Activated CD4-positive, alpha-beta memory T cell treated with anti-CD3 and anti-CD28 coated beads for 36 hours (primary cell): Measurements from ENCODE around the gene CAMK1D. TPM values are rescaled to one million over a fixed set of nuclear protein-coding genes. Genes with fewer than 3 reads are reported as not detected.

Experiments used
- CTCF ChIA-PET: fragments of 350-600 bp; sonication (Branson Sonifier 250); formaldehyde crosslinking; loops from one replicate; lab custom pipeline; 2021; ENCODE audit warnings: antibody characterized with exemption, inconsistent platforms; lab: Charles Lee
- POLR2A ChIA-PET: fragments of 350-600 bp; sonication (Branson Sonifier 250); formaldehyde crosslinking; loops from one replicate; lab custom pipeline; 2021; ENCODE audit warnings: antibody characterized with exemption; lab: Charles Lee
- DNase-seq: peaks from one replicate; pipeline ENCODE4 v3.0.0-alpha.2; 2020
- H3K27ac Mint-ChIP-seq: one replicate; pipeline ENCODE4 v1.8.0; 2021; ENCODE audit warnings: mixed read lengths
- H3K27me3 Mint-ChIP-seq: one replicate; pipeline ENCODE4 v1.8.0; 2021; ENCODE audit warnings: mixed read lengths
- H3K36me3 Mint-ChIP-seq: one replicate; pipeline ENCODE4 v1.8.0; 2021; ENCODE audit warnings: mixed read lengths
- H3K4me1 Mint-ChIP-seq: one replicate; pipeline ENCODE4 v1.8.0; 2021; ENCODE audit warnings: low read depth, mixed read lengths
- H3K4me3 Mint-ChIP-seq: one replicate; pipeline ENCODE4 v1.8.0; 2021; ENCODE audit warnings: mild to moderate bottlenecking, mixed read lengths
- H3K9me3 Mint-ChIP-seq: one replicate; pipeline ENCODE4 v1.8.0; 2021; ENCODE audit warnings: mixed read lengths
- intact Hi-C: fragments of 100-400 bp; cut with micrococcal nuclease; formaldehyde crosslinking; loops from one replicate; pipeline ENCODE4 v1.15.1; 2023
- total RNA-seq, 2 experiments: library from RNA; stranded (reverse); gene quantifications; one replicate each; pipeline ENCODE4 v1.2.3, GENCODE V29; 2021

CAMK1D gene
- total RNA-seq, 2 experiments from 2014 or later: 17.7 to 17.9 TPM

DNA sequence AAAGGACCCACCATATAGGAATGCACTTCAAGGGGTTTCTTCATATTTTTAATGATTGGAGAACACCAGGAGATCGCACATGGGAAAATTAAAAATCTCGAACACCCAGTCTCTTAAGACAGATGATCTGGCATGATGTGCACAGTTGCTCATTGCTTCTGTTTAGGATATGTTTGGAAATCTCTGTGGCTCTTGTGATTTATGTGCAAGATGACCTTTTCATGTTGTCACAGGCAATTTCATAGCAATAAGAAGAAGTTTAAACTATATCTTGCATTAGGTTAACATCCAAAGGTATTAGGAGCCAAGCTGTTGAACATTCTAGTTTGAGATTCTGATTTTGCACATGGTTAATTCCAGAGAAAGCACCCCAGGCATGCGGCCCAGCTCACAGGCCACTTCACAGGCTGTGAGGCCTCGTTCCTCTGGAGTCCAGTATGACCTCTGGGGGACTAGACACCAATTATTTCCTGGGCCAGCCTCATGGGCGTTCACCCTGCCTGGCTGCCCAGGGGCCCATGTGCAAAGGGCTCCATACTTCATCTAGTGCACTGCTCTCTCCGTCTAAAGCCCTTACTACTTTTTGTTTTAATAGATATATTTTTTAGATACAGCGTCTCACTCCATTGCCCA, 28.4 kb downstream of the CAMK1D start:
- Mint-ChIP-seq H3K27ac (no peak overlapping the region), H3K27me3 (no peaks in the 10 kb centered on the region), H3K36me3 (no peaks in the 10 kb centered on the region), H3K4me1 (peaks cover 22% of the 10 kb centered on the region), H3K9me3 (no peaks in the 10 kb centered on the region), H3K4me3 (no peak overlapping the region)
- intact Hi-C loops: no loop called here
- POLR2A ChIA-PET: no interaction called here
- CTCF ChIA-PET: interaction anchor here (0.6 to 0.7 kb wide), 2 partner anchors 11 to 526 kb away, joined by 3 to 5 read pairs; no protein-coding TSS in a partner anchor
- DNase-seq: no peak

DNA sequence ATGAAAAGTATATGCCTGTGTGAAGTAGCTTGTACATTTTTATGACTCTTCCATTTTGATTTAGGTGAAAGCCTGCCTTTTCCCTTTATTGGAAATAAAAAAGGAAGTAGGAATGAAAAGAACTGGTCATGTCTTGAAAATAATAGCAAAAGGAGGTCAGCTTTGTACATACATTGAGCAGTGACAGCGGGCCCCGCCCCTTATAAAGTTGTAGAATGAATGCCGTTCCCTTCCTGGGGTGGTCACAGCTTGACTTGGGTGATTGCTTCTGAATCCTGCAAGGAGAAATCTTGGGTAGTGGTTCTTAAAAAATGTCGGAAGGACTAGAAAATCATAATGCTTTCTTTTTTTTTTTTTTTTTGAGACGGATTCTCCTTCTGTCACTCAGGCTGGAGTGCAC, 31.7 kb downstream of the CAMK1D start:
- CTCF ChIA-PET: interaction anchor here (1.3 kb wide), 1 partner anchor 22 kb away, joined by 3 read pairs; no protein-coding TSS in a partner anchor
- no peak for DNase-seq
- H3K27me3 Mint-ChIP-seq: no peaks in the 10 kb centered on the region
- intact Hi-C loops: loop anchor here (1.0 kb wide), 1 partner anchor 38 kb away; no protein-coding TSS in a partner anchor
- H3K9me3 Mint-ChIP-seq: peaks cover 14% of the 10 kb centered on the region
- H3K36me3 Mint-ChIP-seq: peaks cover 2% of the 10 kb centered on the region
- no peak overlapping the region for H3K4me3 Mint-ChIP-seq
- H3K27ac Mint-ChIP-seq: peak overlapping the region; percentile 86
- POLR2A ChIA-PET: interaction anchor here (1.0 to 1.3 kb wide), 3 partner anchors 31 to 39 kb away, joined by 3 to 4 read pairs (median 3); no protein-coding TSS in a partner anchor
- H3K4me1 Mint-ChIP-seq: peaks cover 24% of the 10 kb centered on the region

DNA sequence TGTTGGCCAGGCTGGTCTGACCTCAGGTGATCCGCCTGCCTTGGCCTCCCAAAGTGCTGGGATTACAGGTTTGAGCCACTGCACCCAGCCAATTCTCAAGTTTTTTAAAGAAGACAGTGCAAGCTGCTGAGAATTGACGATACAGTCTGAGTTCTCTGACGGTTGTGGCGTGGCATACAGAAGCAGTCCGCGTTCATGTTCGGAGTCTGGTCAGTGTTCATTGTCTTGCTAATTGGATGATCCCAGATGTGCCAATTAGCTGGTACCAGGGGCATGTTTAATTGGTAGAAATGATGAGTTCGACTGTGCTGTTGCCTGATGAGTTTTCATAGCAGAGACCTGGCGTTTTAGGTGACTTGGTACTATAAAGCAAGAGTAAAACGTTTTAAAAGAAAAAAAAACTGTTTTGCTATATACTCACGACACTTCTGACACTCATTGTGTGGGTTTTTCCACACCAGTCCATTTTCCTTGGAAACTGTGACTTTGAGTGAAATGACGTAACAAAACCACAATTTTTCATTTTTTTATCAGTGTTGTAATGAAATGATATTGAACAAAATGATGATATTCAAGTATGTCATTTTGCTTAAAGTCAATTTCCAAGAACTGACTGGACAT, 32.3 kb downstream of the CAMK1D start:
- Mint-ChIP-seq H3K27me3 (no peaks in the 10 kb centered on the region), H3K36me3 (peaks cover 2% of the 10 kb centered on the region), H3K4me3 (peak overlapping the region; percentile 12), H3K4me1 (peaks cover 24% of the 10 kb centered on the region), H3K27ac (peak overlapping the region; percentile 86), H3K9me3 (peaks cover 14% of the 10 kb centered on the region)
- ChIA-PET CTCF (interaction anchor here (0.6 to 1.4 kb wide), 5 partner anchors 23 to 329 kb away, joined by 3 to 4 read pairs (median 3); no protein-coding TSS in a partner anchor), POLR2A (interaction anchor here (1.0 to 1.3 kb wide), 3 partner anchors 32 to 37 kb away, joined by 3 to 6 read pairs (median 4); no protein-coding TSS in a partner anchor)
- intact Hi-C loops: loop anchor here (1.0 to 2.0 kb wide), 2 partner anchors 38 to 67 kb away; no protein-coding TSS in a partner anchor
- no peak for DNase-seq

DNA sequence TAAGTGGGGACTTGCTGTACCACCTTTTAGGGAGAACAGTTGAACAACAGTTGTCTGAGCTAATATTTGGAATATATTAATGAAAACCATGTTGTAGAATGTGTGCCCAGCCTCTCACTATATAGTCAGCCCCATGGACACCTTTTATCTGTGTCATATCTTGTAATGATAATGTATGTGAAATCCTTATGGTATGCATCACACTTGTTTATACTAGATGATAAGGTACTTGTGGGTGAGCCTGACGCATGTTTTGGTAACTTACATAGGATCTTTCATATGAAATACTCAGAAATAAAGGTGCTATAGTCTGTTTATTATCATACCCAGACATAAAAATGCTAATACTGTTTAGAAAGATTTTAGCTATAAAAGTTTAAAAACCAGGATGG, 32.8 kb downstream of the CAMK1D start:
- peaks cover 14% of the 10 kb centered on the region for H3K9me3 Mint-ChIP-seq
- CTCF ChIA-PET: interaction anchor here (0.6 to 1.4 kb wide), 6 partner anchors 23 to 330 kb away, joined by 3 to 4 read pairs (median 3); no protein-coding TSS in a partner anchor
- H3K4me1 Mint-ChIP-seq: peaks cover 24% of the 10 kb centered on the region
- H3K4me3 Mint-ChIP-seq: no peak overlapping the region
- no peaks in the 10 kb centered on the region for H3K27me3 Mint-ChIP-seq
- POLR2A ChIA-PET: interaction anchor here (1.0 to 1.3 kb wide), 3 partner anchors 32 to 37 kb away, joined by 3 to 6 read pairs (median 4); no protein-coding TSS in a partner anchor
- intact Hi-C loops: loop anchor here (2.0 kb wide), 1 partner anchor 67 kb away; no protein-coding TSS in a partner anchor
- H3K27ac Mint-ChIP-seq: peak overlapping the region; percentile 86
- no peak for DNase-seq
- H3K36me3 Mint-ChIP-seq: peaks cover 2% of the 10 kb centered on the region

DNA sequence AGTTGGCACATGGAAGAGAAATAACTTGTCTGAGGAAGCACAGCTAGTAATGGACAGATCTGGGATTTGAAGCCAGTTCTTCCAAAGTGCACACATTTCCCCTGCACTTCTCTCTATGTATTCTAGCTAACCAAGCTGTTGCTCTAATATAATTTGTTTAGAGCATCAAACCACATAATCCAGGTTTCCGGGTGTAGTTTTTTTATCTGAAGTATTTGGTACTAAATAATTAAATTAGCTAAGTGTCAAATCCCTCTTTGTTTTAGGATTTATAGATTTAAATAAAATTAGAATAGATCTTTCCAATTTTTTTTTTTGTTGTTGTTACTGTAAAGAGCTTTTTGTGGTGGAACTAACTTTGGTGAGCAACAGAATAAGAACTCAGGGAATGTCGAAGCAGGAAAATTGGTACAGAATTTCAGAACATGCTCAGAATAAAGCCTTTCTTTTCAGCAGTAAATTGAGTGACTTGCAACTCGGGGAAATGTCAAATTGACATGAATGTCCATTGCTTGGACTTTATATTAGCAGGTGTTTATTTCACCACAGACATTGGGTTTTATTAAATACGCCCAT, 33.7 kb downstream of the CAMK1D start:
- H3K4me3 Mint-ChIP-seq: no peak overlapping the region
- DNase-seq: no peak
- intact Hi-C loops: loop anchor here (2.0 kb wide), 1 partner anchor 66 kb away; no protein-coding TSS in a partner anchor
- no peaks in the 10 kb centered on the region for H3K27me3 Mint-ChIP-seq
- POLR2A ChIA-PET: interaction anchor here (0.6 to 1.0 kb wide), 3 partner anchors 21 to 578 kb away, joined by 3 to 7 read pairs (median 6); no protein-coding TSS in a partner anchor
- peaks cover 2% of the 10 kb centered on the region for H3K36me3 Mint-ChIP-seq
- peaks cover 24% of the 10 kb centered on the region for H3K4me1 Mint-ChIP-seq
- CTCF ChIA-PET: interaction anchor here (1.1 to 1.4 kb wide), 2 partner anchors 33 to 329 kb away, joined by 3 to 4 read pairs; no protein-coding TSS in a partner anchor
- H3K9me3 Mint-ChIP-seq: peaks cover 14% of the 10 kb centered on the region
- peak overlapping the region; percentile 58 for H3K27ac Mint-ChIP-seq

DNA sequence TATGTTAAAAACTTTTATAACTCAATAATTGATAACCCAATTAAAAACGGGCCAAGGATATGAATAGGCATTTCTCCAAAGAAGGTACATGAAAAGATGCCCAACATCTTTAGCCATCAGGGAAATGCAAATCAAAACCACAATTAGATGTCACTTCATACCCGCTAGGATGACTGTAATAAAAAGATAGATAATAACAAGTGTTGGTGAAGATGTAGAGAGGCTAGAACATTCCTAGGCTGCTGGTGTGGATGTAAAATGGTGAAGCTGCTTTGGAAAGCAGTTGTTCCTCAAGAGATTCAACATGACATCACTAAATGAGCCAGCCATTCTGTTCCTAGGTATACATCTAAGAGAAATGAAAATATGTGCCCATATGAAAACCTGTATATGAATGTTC, 35.6 kb downstream of the CAMK1D start:
- DNase-seq: no peak
- CTCF ChIA-PET: no interaction called here
- POLR2A ChIA-PET: no interaction called here
- Mint-ChIP-seq H3K27ac (no peak overlapping the region), H3K27me3 (no peaks in the 10 kb centered on the region), H3K4me3 (no peak overlapping the region), H3K36me3 (peaks cover 2% of the 10 kb centered on the region), H3K9me3 (peaks cover 14% of the 10 kb centered on the region), H3K4me1 (peaks cover 34% of the 10 kb centered on the region)
- intact Hi-C loops: no loop called here

DNA sequence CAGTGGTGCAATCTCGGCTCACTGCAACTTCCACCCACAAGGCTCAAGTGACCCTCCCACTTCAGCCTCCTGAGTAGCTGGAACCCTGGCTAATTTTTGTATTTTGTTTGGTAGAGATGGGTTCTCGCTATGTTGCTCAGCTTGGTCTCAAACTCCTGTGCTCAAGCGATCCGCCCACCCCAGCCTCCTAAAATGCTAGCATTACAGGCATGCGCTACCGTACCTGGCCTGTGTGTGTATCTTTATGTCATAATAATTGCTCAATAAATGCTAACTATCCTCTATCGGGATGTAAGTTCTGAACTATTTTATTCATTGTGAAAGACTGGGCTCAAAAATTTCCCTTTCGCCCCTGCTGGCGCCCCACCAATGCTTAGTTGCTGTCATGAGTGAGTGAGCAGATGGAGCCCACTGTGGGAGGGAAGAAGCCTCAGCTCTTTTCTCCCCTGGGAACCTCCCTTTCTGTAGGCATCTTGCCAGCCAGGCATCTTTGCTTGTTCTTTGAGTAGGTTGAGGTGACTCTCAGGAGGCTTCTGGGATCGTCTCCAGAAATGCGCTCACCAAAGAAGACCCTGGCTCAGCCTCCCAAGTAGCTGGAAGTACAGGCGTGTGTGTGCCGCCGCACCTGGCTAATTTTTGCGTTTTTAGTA, 38.3 kb downstream of the CAMK1D start:
- intact Hi-C loops: no loop called here
- Mint-ChIP-seq H3K4me3 (no peak overlapping the region), H3K36me3 (peaks cover 2% of the 10 kb centered on the region), H3K4me1 (peaks cover 26% of the 10 kb centered on the region), H3K27ac (no peak overlapping the region), H3K27me3 (no peaks in the 10 kb centered on the region), H3K9me3 (peaks cover 14% of the 10 kb centered on the region)
- DNase-seq: no peak
- CTCF ChIA-PET: no interaction called here
- POLR2A ChIA-PET: no interaction called here

DNA sequence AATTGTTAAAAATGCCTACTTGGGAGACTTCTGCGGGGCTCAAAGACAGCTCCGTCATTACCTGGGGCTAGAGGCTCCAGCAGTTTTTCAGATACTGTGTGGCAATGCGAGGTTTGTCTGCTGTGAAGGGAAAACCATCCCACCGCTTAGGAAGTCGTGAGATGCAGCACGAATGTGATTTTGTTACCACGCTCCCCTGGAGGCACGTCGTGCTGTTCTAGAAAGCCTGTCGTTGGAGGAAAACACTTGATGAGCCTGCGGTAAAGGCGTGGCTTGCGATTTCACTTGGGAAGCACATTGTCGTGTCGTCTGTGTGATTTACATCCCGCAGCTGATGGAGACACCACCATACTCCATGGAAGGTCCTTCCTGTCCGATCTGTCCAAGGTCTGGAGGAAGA, 39.3 kb downstream of the CAMK1D start:
- Mint-ChIP-seq H3K36me3 (peaks cover 2% of the 10 kb centered on the region), H3K9me3 (peaks cover 14% of the 10 kb centered on the region), H3K4me1 (peaks cover 24% of the 10 kb centered on the region), H3K4me3 (no peak overlapping the region), H3K27ac (no peak overlapping the region), H3K27me3 (no peaks in the 10 kb centered on the region)
- DNase-seq: no peak
- intact Hi-C loops: no loop called here
- CTCF ChIA-PET: interaction anchor here (0.5 kb wide), 1 partner anchor 174 kb away, joined by 3 read pairs; no protein-coding TSS in a partner anchor
- POLR2A ChIA-PET: no interaction called here

DNA sequence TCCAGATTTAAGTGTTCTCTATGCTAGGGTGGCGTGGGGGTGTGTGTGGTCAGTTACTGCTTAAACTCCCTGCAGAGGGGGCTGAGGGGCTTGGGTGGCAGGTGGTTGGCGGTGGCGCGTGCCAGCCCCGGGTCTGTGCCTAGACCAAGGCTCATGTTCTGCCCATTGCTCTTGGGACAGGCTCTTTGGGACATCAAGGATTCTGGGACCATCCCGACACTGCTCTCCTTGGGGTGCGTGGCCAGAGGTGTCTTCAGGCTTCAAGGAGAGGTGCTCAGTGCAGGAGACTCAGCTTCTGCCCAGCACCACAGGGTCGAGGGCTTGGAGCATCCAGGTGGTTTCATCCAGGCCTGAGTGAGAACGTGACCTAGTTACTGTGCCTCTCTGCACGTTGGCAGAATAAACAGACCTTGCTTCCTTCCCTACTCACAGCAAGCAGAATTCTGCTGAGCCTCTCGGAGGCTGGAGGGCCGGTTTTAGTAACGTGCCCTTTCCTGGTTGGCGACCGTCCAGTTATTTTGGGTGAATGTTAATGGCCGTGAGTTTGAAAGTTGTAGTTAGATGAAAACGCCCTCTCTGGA, 39.9 kb downstream of the CAMK1D start:
- Mint-ChIP-seq H3K4me1 (peaks cover 24% of the 10 kb centered on the region), H3K27ac (no peak overlapping the region), H3K36me3 (peaks cover 2% of the 10 kb centered on the region), H3K9me3 (peaks cover 11% of the 10 kb centered on the region), H3K4me3 (no peak overlapping the region), H3K27me3 (no peaks in the 10 kb centered on the region)
- DNase-seq: no peak
- intact Hi-C loops: no loop called here
- POLR2A ChIA-PET: no interaction called here
- CTCF ChIA-PET: no interaction called here

DNA sequence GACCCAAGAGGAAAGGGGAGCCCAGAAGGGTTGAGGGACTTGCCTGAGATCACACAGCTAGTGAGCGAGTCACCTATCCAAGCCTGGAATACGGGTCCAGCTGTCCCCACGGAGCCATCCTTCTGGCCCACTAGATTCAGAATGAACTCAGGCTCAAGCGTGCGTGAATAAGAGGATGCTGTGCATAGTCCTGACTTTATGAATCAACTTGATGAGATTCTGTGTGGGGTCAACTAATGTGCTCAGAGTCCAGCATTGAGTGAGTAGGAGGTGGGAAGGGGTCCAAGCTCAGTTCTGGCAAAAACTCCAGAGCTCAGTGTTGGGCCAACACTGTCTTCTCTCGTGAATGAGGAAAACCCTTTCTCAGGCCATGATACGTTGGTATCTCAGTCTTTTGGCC, 41.4 kb downstream of the CAMK1D start:
- no peaks in the 10 kb centered on the region for H3K9me3 Mint-ChIP-seq
- H3K4me1 Mint-ChIP-seq: peaks cover 23% of the 10 kb centered on the region
- ChIA-PET POLR2A (no interaction called here), CTCF (interaction anchor here (0.7 kb wide), 1 partner anchor 218 kb away, joined by 3 read pairs; no protein-coding TSS in a partner anchor)
- H3K27ac Mint-ChIP-seq: no peak overlapping the region
- H3K27me3 Mint-ChIP-seq: no peaks in the 10 kb centered on the region
- no peaks in the 10 kb centered on the region for H3K36me3 Mint-ChIP-seq
- no peak for DNase-seq
- no peak overlapping the region for H3K4me3 Mint-ChIP-seq
- intact Hi-C loops: no loop called here

DNA sequence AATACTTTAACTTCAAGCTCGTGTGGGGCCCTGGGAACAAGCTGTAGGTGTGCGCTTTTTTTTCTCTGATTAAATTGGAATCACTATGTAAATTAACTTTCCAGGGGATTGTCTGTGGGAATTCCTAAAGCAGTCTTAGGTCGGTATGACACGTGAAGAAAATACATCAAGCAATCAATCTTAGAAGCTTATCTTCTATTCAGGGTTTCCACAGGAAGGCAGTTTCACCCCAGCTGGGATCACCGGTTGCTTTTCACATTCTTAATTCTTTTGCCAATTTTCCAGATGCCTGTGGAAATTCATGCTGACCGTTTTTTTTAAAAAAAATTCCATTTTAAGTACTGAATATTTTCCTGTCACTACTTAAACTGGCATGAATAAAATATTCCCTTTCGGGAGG, 41.9 kb downstream of the CAMK1D start:
- DNase-seq: no peak
- intact Hi-C loops: no loop called here
- Mint-ChIP-seq H3K4me1 (peaks cover 23% of the 10 kb centered on the region), H3K27me3 (no peaks in the 10 kb centered on the region), H3K4me3 (no peak overlapping the region), H3K27ac (no peak overlapping the region), H3K9me3 (no peaks in the 10 kb centered on the region), H3K36me3 (no peaks in the 10 kb centered on the region)
- CTCF ChIA-PET: interaction anchor here (0.6 to 0.7 kb wide), 2 partner anchors 45 to 218 kb away, joined by 3 read pairs; no protein-coding TSS in a partner anchor
- POLR2A ChIA-PET: no interaction called here
